Cardiac fibroblast (primary cell): Measurements from ENCODE around the gene SPIRE1.

Experiments used
- DNase-seq, 2 donors: peaks; one replicate each; pipeline versions ENCODE4 v3.0.0 to v3.0.0-alpha.2; 2010; ENCODE audit warnings: low read depth in 2 of 2
- H3K4me3 ChIP-seq, 2 donors: replicated peaks in 1 of 2; 1 replicate in 1 of 2; 2 replicates in 1 of 2; pipeline ENCODE4 v1.5.1; 2011; ENCODE audit warnings: low read depth in 2 of 2, low read length in 2 of 2, mild to moderate bottlenecking in 2 of 2, moderate library complexity in 1 of 2
- TF ChIP-seq, protein P1 (sequence below): IDR thresholded peaks from one replicate; pipeline ENCODE4 v1.5.1; 2011; ENCODE audit warnings: low read depth, mild to moderate bottlenecking, low read length, inconsistent platforms

Gene SPIRE1

DNA sequence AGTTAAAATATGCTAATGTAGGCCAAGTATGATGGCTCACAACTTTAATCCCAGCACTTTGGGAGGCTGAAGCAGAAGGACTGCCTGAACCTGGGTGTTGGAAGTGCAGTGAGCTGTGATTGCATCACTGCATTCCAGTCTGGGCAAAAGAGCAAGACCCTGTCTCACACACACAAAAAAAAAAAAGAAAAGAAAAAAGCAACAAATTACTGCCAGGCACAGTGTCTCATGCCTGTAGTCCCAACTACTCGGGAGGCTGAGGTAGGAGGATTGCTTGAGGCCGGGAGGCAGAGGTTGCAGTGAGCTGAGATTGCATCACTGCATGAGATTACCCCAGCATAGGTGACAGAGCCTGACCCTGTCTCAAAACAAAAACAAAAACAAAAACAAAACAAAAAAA lies 139.6 kb downstream of the SPIRE1 start:
- H3K4me3 ChIP-seq = no peak overlapping the region
- peak; percentile 65 to 67 for DNase-seq
- TF ChIP-seq, protein P1, sequence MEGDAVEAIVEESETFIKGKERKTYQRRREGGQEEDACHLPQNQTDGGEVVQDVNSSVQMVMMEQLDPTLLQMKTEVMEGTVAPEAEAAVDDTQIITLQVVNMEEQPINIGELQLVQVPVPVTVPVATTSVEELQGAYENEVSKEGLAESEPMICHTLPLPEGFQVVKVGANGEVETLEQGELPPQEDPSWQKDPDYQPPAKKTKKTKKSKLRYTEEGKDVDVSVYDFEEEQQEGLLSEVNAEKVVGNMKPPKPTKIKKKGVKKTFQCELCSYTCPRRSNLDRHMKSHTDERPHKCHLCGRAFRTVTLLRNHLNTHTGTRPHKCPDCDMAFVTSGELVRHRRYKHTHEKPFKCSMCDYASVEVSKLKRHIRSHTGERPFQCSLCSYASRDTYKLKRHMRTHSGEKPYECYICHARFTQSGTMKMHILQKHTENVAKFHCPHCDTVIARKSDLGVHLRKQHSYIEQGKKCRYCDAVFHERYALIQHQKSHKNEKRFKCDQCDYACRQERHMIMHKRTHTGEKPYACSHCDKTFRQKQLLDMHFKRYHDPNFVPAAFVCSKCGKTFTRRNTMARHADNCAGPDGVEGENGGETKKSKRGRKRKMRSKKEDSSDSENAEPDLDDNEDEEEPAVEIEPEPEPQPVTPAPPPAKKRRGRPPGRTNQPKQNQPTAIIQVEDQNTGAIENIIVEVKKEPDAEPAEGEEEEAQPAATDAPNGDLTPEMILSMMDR = no peak

DNA sequence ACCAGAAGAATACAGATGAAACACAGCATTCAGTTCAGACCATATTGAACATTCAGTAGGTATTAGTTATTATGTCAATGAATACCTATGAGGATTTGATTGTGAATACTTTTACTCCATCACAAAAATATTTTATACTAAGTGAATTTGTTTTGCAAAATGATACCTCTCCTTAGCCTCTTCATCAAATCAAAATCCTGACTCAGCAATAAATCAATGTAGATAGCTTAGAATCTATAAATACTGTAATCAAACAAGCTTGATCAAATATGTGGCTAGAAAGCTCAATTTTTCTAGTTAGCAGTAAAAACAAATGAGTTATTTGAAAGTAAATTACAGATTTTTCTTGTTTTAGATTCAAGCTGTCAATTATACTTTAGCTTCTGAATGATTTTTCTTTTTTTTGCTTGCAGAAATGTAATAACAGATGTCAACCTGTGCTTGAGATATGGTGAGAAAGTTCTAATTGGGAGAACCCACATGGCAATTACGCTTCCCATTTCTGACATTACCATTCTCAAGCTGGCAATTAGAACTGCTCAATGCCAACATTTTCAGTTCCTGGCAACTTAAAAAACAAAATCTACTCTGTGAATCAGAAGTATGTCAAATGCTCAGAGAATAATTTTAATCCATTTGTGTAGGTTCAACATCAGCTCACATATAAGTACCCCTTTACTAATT lies 140.6 kb downstream of the SPIRE1 start:
- TF ChIP-seq, protein P1 = no peak
- no peak overlapping the region for H3K4me3 ChIP-seq

DNA sequence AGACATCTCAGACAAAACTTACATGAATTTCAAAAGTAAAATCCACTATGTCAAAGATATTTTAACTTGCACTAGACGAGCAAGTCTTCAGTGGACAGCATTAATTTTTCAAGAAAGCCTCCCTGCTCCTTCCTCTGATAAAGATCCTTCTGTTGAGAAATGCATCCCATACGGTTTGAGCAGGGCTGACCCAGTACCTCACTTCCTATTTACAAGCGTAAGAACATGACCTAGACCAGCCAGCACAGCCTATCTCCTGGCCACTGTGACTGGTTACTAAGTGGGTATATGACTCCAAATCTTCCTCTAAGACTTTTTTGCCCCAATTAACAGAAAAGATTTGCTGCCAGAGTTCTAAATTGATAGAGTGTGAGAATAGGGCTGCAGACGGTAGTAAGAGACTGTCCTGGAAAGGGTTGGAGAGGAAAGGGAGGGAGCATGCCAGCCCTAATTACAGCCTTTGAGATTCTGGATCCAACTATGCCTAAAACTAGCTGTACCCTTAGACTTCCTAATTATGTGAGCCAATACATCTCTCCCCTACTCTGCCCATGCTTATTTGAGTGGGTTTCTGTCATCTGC lies 141.8 kb downstream of the SPIRE1 start:
- peak; percentile 54 to 72 for DNase-seq
- TF ChIP-seq, protein P1 = no peak
- no peak overlapping the region for H3K4me3 ChIP-seq

More for the DNA sequence above, 140.6 kb downstream of the SPIRE1 start:
- no peak for DNase-seq

DNA sequence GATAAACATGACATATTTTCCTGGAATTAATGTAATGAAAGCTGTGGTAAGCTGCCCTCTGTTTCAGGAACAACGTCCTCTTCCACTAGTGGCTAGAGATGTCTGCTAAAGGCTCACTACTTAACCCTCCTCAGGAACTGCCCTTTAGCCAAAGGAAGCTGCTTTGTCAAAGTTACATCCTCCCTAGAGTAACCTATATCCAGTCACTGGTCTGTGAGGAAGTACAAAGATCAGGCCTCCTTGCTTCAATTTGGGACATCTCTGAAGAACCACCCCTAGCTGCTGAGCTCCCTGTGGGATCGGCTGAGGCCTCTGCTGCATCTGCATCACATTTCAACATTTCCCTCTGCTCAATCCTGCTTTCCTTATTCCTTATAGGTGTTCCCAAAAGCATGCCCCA lies 142.4 kb downstream of the SPIRE1 start:
- no peak overlapping the region for H3K4me3 ChIP-seq
- DNase-seq = peak; percentile 18 to 21
- TF ChIP-seq, protein P1 = no peak

DNA sequence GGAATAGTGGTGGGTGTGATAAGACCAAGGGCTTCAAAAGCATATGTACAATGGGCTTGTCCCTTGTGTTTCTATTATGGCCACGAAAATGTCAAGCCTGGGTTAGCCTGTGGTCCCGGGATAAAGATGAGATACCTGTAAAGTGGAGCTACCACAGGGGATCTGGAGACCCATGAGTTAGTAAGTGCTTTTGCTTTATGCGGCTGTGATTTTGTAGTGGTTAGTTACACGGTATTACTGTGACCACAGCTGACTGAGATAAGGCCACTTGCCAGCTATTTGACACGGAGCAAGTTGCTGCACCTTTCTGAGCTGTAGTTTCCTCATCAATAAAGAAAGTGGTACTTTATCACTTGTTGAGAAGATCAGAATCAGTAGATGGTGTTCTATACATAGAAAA lies 150.9 kb downstream of the SPIRE1 start:
- DNase-seq = no peak
- TF ChIP-seq, protein P1 = no peak
- H3K4me3 ChIP-seq = no peak overlapping the region

DNA sequence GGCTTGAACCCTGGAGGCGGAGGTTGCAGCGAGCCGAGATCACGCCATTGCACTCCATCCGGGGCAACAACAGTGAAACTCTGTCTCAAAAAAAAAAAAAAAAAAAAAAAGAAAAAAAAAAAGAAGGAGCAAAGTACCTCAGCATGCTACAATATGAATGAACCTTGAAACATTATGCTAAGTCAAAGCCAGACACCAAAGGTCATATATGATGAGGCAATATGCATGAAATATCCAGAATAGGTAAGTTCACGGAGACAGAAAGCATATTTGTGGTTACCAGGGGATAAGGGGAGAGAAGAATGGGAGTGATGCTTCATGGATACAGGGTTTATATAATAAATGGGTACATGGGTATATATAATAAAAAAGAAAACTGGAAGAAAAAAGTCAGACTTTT lies 156.9 kb downstream of the SPIRE1 start:
- no peak overlapping the region for H3K4me3 ChIP-seq
- TF ChIP-seq, protein P1 = no peak
- DNase-seq = no peak

DNA sequence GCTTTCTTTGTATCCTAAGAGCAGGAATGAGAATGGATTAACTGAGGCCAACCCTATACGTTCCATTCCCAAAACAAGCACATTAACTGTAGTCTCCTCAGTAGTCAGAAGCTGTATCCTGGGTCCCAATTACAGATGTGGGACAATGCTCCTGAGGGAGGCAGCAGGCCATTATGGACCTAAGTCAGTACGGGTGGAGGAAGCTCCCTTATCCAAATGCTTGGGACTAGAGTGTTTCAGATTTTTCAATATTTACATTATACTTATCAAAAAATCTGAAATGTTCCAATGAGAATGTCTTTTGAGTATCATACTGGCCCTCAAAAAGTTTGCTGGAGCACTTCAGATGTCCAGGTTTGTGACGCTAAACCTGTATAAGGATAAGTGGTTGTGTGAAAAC lies 160.1 kb downstream of the SPIRE1 start:
- no peak overlapping the region for H3K4me3 ChIP-seq
- TF ChIP-seq, protein P1 = no peak
- DNase-seq = no peak
